C1 segment of cervical spinal cord (tissue), 14 donors: ENCODE measurements around the gene LOXL1.

Experiments used
- DNase-seq, 14 donors: peaks; one replicate each; lab custom pipeline; 2025; lab: John Stamatoyannopoulos, UW

LOXL1 gene

GRCh38 chr15:73899197-73900094, 26.8 kb upstream of the LOXL1 start:
- DNase-seq: no peak

DNA sequence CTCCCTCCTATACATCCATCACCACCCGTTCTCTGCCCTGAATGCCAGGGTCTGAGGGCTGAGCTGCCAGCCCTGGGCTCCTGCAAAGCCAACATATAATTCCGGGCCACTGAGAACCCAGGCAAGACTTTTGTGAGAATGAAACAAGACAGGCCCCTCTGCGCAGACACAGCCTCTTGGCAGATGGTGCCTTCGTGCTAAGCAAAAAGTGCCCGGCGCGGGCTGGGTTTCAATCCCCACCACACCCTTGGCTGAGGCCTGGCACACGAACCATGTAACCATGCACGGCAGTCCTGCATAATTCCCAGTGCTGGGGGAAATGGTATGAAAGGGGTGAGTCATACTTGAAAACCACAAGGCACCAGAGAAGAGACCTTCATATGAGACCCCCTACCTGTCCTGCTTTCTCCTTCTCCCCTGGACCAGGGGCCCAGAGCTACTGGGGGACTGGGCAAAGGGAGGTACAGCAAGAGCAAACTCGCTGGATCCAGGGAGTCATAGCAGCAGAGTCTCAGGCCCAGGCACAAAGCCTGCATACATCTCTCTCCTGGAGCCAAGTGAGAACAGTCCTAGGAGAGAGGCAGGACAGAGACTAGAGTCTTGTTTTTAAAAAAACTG, 26.1 kb upstream of the LOXL1 start:
- peak in 1 of 14 donors; percentile 4 for DNase-seq

GRCh38 chr15:73901126-73901810, 25.0 kb upstream of the LOXL1 start:
- no peak for DNase-seq

GRCh38 chr15:73902121-73903020, 23.9 kb upstream of the LOXL1 start:
- DNase-seq: no peak

DNA sequence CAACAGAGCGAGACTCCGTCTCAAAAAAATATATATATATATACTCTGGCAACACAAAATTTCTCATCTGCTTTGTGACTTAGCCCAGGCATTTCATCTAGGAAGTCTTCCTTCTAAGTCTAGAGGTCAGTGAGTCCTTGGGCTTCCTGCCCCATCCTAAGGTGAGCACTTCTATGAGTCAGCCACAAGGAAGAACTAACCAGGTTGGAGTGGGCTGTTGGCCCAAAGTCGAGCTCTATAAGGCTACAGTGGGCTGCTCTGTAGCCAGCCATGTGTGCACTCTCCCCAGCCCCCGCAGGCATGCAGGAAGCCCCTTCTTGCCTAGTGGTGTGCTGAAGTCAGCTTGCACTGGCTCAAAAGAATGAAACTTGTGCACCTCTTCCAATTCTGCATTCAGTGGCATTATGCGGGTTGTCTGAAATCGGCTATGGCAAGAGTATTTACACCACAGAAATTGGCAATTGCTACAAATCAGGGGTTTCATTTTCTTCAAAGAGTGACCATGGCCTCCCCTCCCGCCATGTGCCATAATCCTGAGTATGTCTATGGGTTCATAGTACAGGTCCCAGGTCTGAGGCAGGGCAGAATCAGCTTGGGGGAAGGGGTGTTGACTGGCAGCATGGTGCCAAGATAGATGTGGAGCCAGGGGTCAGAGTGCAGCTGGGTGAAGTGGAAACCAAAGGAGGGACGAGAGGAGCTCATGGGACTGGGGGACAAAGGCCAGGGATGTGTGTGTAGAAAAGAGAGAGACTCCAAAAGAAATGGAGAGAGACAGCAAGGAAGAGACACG, 22.0 kb upstream of the LOXL1 start:
- DNase-seq: no peak

DNA sequence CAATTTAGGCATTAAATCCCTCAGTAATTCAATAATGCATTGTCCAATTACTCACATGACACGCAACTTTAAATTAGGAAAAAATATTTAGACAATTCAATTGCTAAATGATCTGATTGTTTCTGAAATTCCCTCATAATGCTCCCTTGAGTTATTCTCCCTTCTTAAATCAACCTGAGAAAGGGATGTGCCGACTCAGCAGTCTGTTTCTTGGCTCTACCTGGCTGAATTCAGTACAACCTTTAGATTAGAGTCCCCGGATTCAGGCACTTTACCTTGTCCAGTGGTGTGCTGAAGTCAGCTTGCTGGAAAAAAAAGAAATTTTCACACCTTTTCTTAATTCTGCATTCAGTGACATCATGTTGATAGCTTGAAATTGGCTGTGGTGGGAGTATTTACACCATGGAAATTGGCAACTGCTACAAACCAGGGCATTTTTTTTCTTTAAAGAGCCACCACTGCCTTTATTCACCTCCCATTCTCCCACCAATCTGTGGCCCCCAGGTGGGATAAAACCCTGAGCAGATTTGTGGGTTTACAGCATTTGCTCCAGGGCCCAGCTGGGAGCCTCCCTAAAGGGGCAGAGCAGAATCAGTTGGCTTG, 20.9 kb upstream of the LOXL1 start:
- DNase-seq: no peak

GRCh38 chr15:73906346-73907034, 19.8 kb upstream of the LOXL1 start:
- DNase-seq: no peak

DNA sequence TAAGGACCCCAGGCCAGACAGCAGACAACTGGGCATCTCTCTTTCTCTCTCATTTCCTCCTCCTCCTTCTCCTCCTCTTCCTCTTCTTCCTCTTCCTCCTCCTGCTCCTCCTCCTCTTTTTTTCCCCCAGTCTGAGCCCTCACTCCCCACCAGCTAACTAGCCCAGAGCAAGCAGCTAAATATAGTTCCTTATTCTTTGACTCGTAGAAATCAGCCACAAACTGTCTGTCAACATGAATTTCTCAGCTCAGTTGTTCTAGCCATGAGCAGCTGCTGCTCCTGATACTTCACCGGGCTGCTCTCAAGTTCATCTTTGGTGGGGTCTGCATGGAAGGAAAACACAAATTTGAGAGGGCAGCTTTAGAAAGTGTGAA, 19.2 kb upstream of the LOXL1 start:
- no peak for DNase-seq

GRCh38 chr15:73908030-73908821, 18.0 kb upstream of the LOXL1 start:
- peak in 12 of 14 donors; percentile 20 to 68 (median 33) for DNase-seq

GRCh38 chr15:73908822-73909122, 17.5 kb upstream of the LOXL1 start:
- DNase-seq: no peak

GRCh38 chr15:73909651-73910050, 16.6 kb upstream of the LOXL1 start:
- DNase-seq: no peak

DNA sequence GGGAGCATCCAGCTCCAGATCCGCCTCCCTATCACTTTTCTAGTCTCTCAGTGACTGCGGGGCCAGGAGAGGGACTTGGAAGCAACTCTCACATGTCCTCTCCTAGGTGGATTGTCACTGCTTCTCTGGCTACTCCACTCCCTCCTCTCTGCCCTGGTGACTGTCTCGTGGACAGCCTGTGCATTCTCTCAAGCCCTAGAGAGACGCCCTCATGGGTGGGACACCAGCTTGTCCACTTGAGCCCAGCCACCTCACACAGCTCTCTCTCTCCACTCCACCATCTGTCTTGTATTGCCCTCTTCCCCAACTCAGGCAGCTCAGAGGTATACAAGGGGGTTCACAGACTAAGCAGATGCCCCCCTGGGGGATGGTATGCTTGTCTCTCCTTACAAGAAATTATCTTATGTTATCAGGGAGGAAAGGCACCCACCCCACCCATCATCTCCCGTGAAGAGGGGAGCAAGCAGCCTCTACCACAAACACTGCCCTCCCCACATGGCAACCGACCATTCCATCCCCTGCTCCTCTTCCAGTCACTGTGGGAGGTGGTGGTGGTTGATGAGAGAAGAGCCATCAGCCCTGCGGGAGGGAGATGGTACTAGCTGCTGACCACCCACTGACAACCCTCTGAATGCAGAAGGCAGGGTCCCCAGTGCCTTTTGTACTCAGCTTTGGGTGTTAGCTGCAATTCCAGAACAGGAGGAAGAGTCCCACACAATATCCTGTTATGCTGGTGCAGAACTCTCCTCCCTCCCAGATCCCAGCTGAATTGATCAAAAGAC, 15.5 kb upstream of the LOXL1 start:
- DNase-seq: no peak

DNA sequence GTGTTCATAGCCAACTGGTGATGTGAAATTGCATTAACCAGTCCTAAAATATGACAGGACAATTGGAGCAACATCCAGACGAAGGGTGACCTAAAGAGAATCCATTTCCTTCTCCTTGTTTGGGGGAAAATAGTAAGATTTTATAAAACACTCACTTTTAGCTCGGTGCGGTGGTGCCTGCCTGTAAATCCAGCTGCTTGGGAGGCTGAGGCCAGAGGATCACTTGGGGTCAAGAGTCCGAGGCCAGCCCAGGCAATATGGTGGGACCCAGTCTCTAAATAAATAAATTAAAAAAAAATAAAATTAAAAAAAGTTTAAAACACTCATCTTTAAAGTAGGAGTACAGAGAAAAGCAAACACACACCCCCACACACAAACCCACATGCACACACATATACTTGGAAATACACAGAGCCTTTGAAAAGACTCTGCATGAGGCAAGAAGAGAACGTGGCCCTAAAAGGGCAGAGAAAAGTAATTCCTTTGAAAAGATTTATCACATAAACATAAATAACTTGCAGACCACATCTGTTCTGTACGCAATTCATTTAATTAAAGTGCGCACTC, 14.1 kb upstream of the LOXL1 start:
- DNase-seq: no peak

GRCh38 chr15:73914145-73914544, 12.1 kb upstream of the LOXL1 start:
- no peak for DNase-seq

GRCh38 chr15:73915082-73915481, 11.2 kb upstream of the LOXL1 start:
- no peak for DNase-seq

- DNase-seq: no peak
Observed at GRCh38 chr15:73918784-73919183, 7.5 kb upstream of the LOXL1 start.

DNA sequence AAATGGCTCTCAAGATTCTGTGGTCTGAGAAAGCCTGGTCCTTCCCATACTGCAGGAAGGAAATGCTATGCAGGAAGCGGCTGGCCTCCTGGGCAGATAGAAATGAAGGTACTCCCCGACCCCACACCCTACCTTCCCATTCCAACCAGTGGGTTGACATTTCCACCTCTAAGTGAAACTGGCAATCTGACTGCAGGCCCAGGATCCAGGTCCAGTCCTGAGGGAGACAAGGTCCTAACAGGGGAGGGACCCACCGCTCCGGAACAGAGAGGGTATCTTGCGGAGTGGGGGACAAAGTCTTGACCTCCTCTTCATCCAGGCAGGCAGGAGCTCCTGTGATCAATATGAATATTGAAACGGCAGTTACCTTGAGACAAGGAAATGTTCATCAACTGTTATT, 6.6 kb upstream of the LOXL1 start:
- no peak for DNase-seq
